Measurements from ENCODE around the gene PPP1R17.

GRCh38 chr7:31729195-31729804 is 42.3 kb downstream of the PPP1R17 start:
- TF ChIP-seq POLR2AphosphoS5 (IDR thresholded peaks at IDR 0.05): no peak
- TF ChIP-seq CTCF (IDR thresholded peaks at IDR 0.05; ENCODE audit: poor library complexity, severe bottlenecking): no peak
- TF ChIP-seq EZH2 (IDR thresholded peaks at IDR 0.05; ENCODE audit: borderline replicate concordance, insufficient read depth, low read length, poor library complexity, severe bottlenecking): no peak
- no peak for TF ChIP-seq RAD21 (conservative IDR thresholded peaks at IDR 0.05)
- no peak for TF ChIP-seq REST (IDR thresholded peaks at IDR 0.05; ENCODE audit: borderline replicate concordance)
- no peak for TF ChIP-seq EP300 (conservative IDR thresholded peaks at IDR 0.05; ENCODE audit: poor library complexity, severe bottlenecking)
- no peak for TF ChIP-seq MXI1 (conservative IDR thresholded peaks at IDR 0.05; ENCODE audit: poor library complexity, severe bottlenecking)

Measured in neural cell (in vitro differentiated cells).